ENCODE results near the gene ERCC5.

The ERCC5 gene

DNA sequence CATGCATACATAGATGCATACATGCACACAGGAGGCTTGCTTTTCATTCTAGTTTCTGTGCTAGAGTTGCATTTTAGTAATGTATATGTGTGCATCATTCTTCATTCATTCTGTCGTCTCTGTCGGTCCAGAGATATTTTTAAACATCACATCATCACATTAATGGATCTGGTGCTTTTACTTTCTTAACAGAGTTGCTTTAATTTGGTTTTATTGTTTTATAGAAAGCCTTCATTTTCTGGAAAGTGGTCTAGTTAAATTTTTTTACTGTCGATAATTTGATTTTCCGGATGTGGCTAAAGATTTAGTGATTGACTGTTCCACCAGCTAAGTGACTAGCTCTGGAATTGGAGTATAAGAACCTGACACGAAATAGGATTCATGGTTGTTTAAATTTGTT, 30.0 kb upstream of the ERCC5 start:
- Histone ChIP-seq H3K79me2 (peaks cover 13% of the 10 kb centered on the region), H3K4me2 (ENCODE audit: low read length) (no peak overlapping the region), H2AFZ (no peak overlapping the region), H3K4me3 (ENCODE audit: low read depth, low read length) (no peak overlapping the region), H3K36me3 (ENCODE audit: control insufficient read depth, insufficient read depth, low read length) (no peaks in the 10 kb centered on the region), H3K9ac (no peak overlapping the region), H3K27me3 (ENCODE audit: control insufficient read depth, insufficient read depth, low read length) (no peaks in the 10 kb centered on the region), H3K4me1 (no peaks in the 10 kb centered on the region), H3K27ac (no peak overlapping the region), H3K9me3 (ENCODE audit: control insufficient read depth, low read length) (no peaks in the 10 kb centered on the region)
- TF ChIP-seq, protein P1, sequence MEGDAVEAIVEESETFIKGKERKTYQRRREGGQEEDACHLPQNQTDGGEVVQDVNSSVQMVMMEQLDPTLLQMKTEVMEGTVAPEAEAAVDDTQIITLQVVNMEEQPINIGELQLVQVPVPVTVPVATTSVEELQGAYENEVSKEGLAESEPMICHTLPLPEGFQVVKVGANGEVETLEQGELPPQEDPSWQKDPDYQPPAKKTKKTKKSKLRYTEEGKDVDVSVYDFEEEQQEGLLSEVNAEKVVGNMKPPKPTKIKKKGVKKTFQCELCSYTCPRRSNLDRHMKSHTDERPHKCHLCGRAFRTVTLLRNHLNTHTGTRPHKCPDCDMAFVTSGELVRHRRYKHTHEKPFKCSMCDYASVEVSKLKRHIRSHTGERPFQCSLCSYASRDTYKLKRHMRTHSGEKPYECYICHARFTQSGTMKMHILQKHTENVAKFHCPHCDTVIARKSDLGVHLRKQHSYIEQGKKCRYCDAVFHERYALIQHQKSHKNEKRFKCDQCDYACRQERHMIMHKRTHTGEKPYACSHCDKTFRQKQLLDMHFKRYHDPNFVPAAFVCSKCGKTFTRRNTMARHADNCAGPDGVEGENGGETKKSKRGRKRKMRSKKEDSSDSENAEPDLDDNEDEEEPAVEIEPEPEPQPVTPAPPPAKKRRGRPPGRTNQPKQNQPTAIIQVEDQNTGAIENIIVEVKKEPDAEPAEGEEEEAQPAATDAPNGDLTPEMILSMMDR (IDR thresholded peaks at IDR 0.05): no peak

DNA sequence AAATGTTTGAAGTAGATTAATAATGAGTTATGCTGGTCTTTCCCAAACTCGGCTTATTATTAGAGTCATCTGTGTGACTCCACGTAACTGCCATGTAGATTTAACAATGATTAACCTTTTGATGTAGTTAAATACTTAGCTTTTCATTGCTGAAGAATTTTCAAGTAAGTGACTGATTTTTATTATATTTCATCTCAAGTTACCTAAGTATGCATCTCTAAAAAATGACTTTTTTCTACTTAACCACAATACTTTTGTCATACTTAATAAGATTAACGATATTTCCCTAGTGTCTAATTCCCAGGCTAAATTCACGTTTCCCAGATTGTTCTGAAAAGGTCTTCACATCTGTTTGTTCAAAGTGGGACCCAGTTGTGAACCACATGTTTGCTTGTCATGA, 29.1 kb upstream of the ERCC5 start:
- no peaks in the 10 kb centered on the region for H3K9me3 ChIP-seq (ENCODE audit: control insufficient read depth, low read length)
- H3K27me3 ChIP-seq (ENCODE audit: control insufficient read depth, insufficient read depth, low read length): no peaks in the 10 kb centered on the region
- H3K4me2 ChIP-seq (ENCODE audit: low read length): no peak overlapping the region
- H3K9ac ChIP-seq: no peak overlapping the region
- peaks cover 8% of the 10 kb centered on the region for H3K79me2 ChIP-seq
- H3K27ac ChIP-seq: no peak overlapping the region
- TF ChIP-seq, protein P1 (IDR thresholded peaks at IDR 0.05): no peak
- H3K4me3 ChIP-seq (ENCODE audit: low read depth, low read length): no peak overlapping the region
- no peak overlapping the region for H2AFZ ChIP-seq
- no peaks in the 10 kb centered on the region for H3K36me3 ChIP-seq (ENCODE audit: control insufficient read depth, insufficient read depth, low read length)
- no peaks in the 10 kb centered on the region for H3K4me1 ChIP-seq

DNA sequence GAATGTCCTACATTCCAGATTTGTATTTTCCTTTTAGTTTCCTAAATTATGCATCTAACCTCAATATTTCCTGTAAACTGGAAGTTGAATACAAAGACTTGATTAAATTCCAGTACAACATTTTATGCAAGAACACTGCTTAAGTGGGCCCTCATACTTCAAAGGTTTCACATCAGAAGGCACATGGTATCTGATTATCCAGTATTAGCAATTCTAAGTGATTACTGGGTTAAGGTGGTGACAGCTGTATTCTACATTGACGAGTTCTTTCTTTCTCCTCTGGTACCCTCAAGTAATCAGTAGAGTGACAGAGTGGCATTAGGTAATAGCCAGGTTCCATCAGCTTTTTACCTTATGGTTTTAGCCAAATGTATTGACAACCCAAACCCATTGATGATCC, 28.6 kb upstream of the ERCC5 start:
- Histone ChIP-seq H3K79me2 (peaks cover 5% of the 10 kb centered on the region), H3K4me2 (ENCODE audit: low read length) (no peak overlapping the region), H2AFZ (no peak overlapping the region), H3K27ac (no peak overlapping the region), H3K27me3 (ENCODE audit: control insufficient read depth, insufficient read depth, low read length) (no peaks in the 10 kb centered on the region), H3K9ac (no peak overlapping the region), H3K9me3 (ENCODE audit: control insufficient read depth, low read length) (no peaks in the 10 kb centered on the region), H3K4me3 (ENCODE audit: low read depth, low read length) (no peak overlapping the region), H3K4me1 (no peaks in the 10 kb centered on the region), H3K36me3 (ENCODE audit: control insufficient read depth, insufficient read depth, low read length) (no peaks in the 10 kb centered on the region)
- TF ChIP-seq, protein P1 (IDR thresholded peaks at IDR 0.05): no peak

GRCh38 chr13:102817907-102818306, 27.9 kb upstream of the ERCC5 start:
- Histone ChIP-seq H3K9ac (no peak overlapping the region), H3K27me3 (ENCODE audit: control insufficient read depth, insufficient read depth, low read length) (no peaks in the 10 kb centered on the region), H3K4me2 (ENCODE audit: low read length) (no peak overlapping the region), H3K27ac (no peak overlapping the region), H3K9me3 (ENCODE audit: control insufficient read depth, low read length) (no peaks in the 10 kb centered on the region), H3K4me3 (ENCODE audit: low read depth, low read length) (no peak overlapping the region), H3K4me1 (no peaks in the 10 kb centered on the region), H3K36me3 (ENCODE audit: control insufficient read depth, insufficient read depth, low read length) (no peaks in the 10 kb centered on the region), H3K79me2 (peaks cover 5% of the 10 kb centered on the region), H2AFZ (no peak overlapping the region)
- TF ChIP-seq, protein P1 (IDR thresholded peaks at IDR 0.05): no peak

DNA sequence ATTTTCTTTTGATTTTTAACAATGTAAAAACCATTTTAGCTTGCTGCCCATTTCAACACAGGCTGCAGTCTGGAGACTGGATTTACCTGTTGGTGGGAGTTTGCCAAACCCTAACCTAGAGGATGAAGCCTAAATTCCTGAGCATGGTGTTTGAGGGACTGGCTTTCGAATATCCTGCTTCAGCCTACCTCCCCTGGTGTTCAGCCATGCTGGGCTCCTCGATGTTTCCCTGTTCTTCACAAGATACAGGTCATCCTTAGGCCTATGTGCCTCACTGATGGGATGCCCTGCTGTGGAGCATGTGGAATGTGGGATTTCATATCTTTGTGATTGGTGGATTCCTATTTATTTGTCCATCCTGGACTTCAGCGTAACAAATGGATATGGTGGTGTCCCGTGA, 20.4 kb upstream of the ERCC5 start:
- no peaks in the 10 kb centered on the region for H3K27me3 ChIP-seq (ENCODE audit: control insufficient read depth, insufficient read depth, low read length)
- no peak overlapping the region for H3K4me2 ChIP-seq (ENCODE audit: low read length)
- H3K27ac ChIP-seq: no peak overlapping the region
- no peaks in the 10 kb centered on the region for H3K79me2 ChIP-seq
- no peak overlapping the region for H3K4me3 ChIP-seq (ENCODE audit: low read depth, low read length)
- no peaks in the 10 kb centered on the region for H3K4me1 ChIP-seq
- H3K9ac ChIP-seq: no peak overlapping the region
- no peak overlapping the region for H2AFZ ChIP-seq
- TF ChIP-seq, protein P1 (IDR thresholded peaks at IDR 0.05): no peak
- no peaks in the 10 kb centered on the region for H3K36me3 ChIP-seq (ENCODE audit: control insufficient read depth, insufficient read depth, low read length)
- H3K9me3 ChIP-seq (ENCODE audit: control insufficient read depth, low read length): no peaks in the 10 kb centered on the region

Data from parathyroid adenoma (tissue), 2 donors.